NT2/D1 (cell line): Measurements from ENCODE around the gene ADCY9.

Source experiments
- DNase-seq: peaks from one replicate; pipeline ENCODE4 v3.0.0-alpha.2; 2011; ENCODE audit warnings: low read depth, low spot score
- H3K27me3 ChIP-seq: 2 replicates; pipeline ENCODE4 v1.6.0; 2011; ENCODE audit warnings: mild to moderate bottlenecking; ENCODE audit not compliant: insufficient read length, insufficient read depth
- H3K36me3 ChIP-seq: 2 replicates; pipeline ENCODE4 v1.6.1; 2011; ENCODE audit warnings: mild to moderate bottlenecking, low read length, mixed read lengths; ENCODE audit not compliant: insufficient read depth, insufficient read length
- H3K4me1 ChIP-seq: 2 replicates; pipeline ENCODE4 v1.5.1; 2011; ENCODE audit not compliant: insufficient read depth, insufficient read length
- H3K4me3 ChIP-seq: 2 replicates; pipeline ENCODE4 v1.5.1; 2011; ENCODE audit warnings: low read depth; ENCODE audit not compliant: insufficient read length
- H3K9ac ChIP-seq: 2 replicates; pipeline ENCODE4 v1.6.0; 2011; ENCODE audit warnings: low read depth; ENCODE audit not compliant: insufficient read length
- H3K9me3 ChIP-seq: 2 replicates; pipeline ENCODE4 v1.5.1; 2011; ENCODE audit warnings: mild to moderate bottlenecking, low read length; ENCODE audit not compliant: insufficient read depth
- SUZ12 ChIP-seq: IDR thresholded peaks from 2 replicates; pipeline ENCODE4 v1.6.1; 2011; ENCODE audit not compliant: insufficient read length, insufficient read depth; ENCODE audit errors: extremely low read depth
- YY1 ChIP-seq: IDR thresholded peaks from 2 replicates; pipeline ENCODE4 v1.6.1; 2011; ENCODE audit not compliant: insufficient read length, insufficient read depth
- ZNF274 ChIP-seq: IDR thresholded peaks from 2 replicates; pipeline ENCODE4 v1.6.1; 2011; ENCODE audit warnings: mild to moderate bottlenecking, low read depth, low read length

ADCY9 gene

GRCh38 chr16:4117250-4117578 is 972 bp upstream of the ADCY9 start:
- TF ChIP-seq SUZ12: no peak
- TF ChIP-seq YY1: no peak
- DNase-seq: no peak
- Histone ChIP-seq H3K27me3 (peaks cover 52% of the 10 kb centered on the region), H3K4me3 (peak overlapping the region; percentile 48), H3K9ac (peak overlapping the region; percentile 79), H3K36me3 (peaks cover 21% of the 10 kb centered on the region), H3K9me3 (no peaks in the 10 kb centered on the region), H3K4me1 (peaks cover 5% of the 10 kb centered on the region)

GRCh38 chr16:4115949-4116318 is 308 bp downstream of the ADCY9 start:
- Histone ChIP-seq H3K9me3 (no peaks in the 10 kb centered on the region), H3K9ac (peak overlapping the region; percentile 70), H3K4me1 (peaks cover 5% of the 10 kb centered on the region), H3K4me3 (peak overlapping the region; percentile 58), H3K27me3 (peaks cover 52% of the 10 kb centered on the region), H3K36me3 (peaks cover 21% of the 10 kb centered on the region)
- DNase-seq: no peak
- no peak for TF ChIP-seq SUZ12
- no peak for TF ChIP-seq ZNF274
- TF ChIP-seq YY1: no peak

GRCh38 chr16:4115209-4115948 is 863 bp downstream of the ADCY9 start:
- Histone ChIP-seq H3K9me3 (no peaks in the 10 kb centered on the region), H3K4me1 (peaks cover 8% of the 10 kb centered on the region), H3K9ac (peak overlapping the region; percentile 70), H3K36me3 (peaks cover 25% of the 10 kb centered on the region), H3K4me3 (peak overlapping the region; percentile 58), H3K27me3 (peaks cover 52% of the 10 kb centered on the region)
- TF ChIP-seq SUZ12 (no peak), YY1 (no peak), ZNF274 (no peak)
- no peak for DNase-seq

GRCh38 chr16:4114257-4115208 is 1.7 kb downstream of the ADCY9 start:
- H3K9ac ChIP-seq: peak overlapping the region; percentile 70

GRCh38 chr16:4113358-4114256 is 2.6 kb downstream of the ADCY9 start:
- Histone ChIP-seq H3K4me3 (no peak overlapping the region), H3K27me3 (peaks cover 36% of the 10 kb centered on the region), H3K9ac (no peak overlapping the region), H3K4me1 (peaks cover 8% of the 10 kb centered on the region), H3K9me3 (no peaks in the 10 kb centered on the region), H3K36me3 (peaks cover 25% of the 10 kb centered on the region)
- no peak for TF ChIP-seq ZNF274
- TF ChIP-seq YY1: no peak
- TF ChIP-seq SUZ12: no peak
- no peak for DNase-seq

More at GRCh38 chr16:4114257-4115208, 1.7 kb downstream of the ADCY9 start:
- Histone ChIP-seq H3K36me3 (peaks cover 25% of the 10 kb centered on the region), H3K27me3 (peaks cover 45% of the 10 kb centered on the region), H3K4me1 (peaks cover 8% of the 10 kb centered on the region), H3K4me3 (peak overlapping the region; percentile 58), H3K9me3 (no peaks in the 10 kb centered on the region)
- TF ChIP-seq ZNF274: no peak
- TF ChIP-seq YY1: no peak
- TF ChIP-seq SUZ12: no peak
- no peak for DNase-seq

GRCh38 chr16:4111748-4112696 is 4.2 kb downstream of the ADCY9 start:
- peaks cover 26% of the 10 kb centered on the region for H3K27me3 ChIP-seq
- H3K4me3 ChIP-seq: no peak overlapping the region
- H3K9ac ChIP-seq: no peak overlapping the region
- H3K9me3 ChIP-seq: no peaks in the 10 kb centered on the region
- peaks cover 8% of the 10 kb centered on the region for H3K4me1 ChIP-seq
- peaks cover 25% of the 10 kb centered on the region for H3K36me3 ChIP-seq
- TF ChIP-seq ZNF274 (no peak), SUZ12 (no peak), YY1 (no peak)
- no peak for DNase-seq
